Left lung (tissue), 10 donors: ENCODE results near the gene CBX1. TPM values are rescaled to one million over a fixed set of nuclear protein-coding genes. Genes with fewer than 3 reads are reported as not detected.

Source experiments
- ATAC-seq: fragments of 200-7000 bp; cut with Tn5 transposase; one replicate; pipeline ENCODE4 v1.9.1; 2020; ENCODE audit warnings: moderate library complexity
- DNase-seq, 4 donors: peaks; one replicate each; pipeline ENCODE4 v3.0.0-alpha.2; 2013 to 2020
- H3K27ac ChIP-seq, 2 donors: fragments of 200-600 bp; sonication (generic) in 1 of 2; one replicate each; pipeline versions ENCODE4 v1.5.0 to v1.8.0; 2020 to 2021
- H3K27me3 ChIP-seq, 2 donors: fragments of 200-600 bp; sonication (generic) in 1 of 2; one replicate each; pipeline versions ENCODE4 v1.5.0 to v1.8.0; 2020 to 2021
- H3K36me3 ChIP-seq, 2 donors: fragments of 200-600 bp; sonication (generic) in 1 of 2; one replicate each; pipeline versions ENCODE4 v1.5.0 to v1.8.0; 2020 to 2021
- H3K4me1 ChIP-seq, 2 donors: fragments of 200-600 bp; one replicate each; pipeline ENCODE4 v1.8.0; 2021
- H3K4me3 ChIP-seq, 2 donors: fragments of 200-600 bp; sonication (generic) in 1 of 2; one replicate each; pipeline versions ENCODE4 v1.5.0 to v1.8.0; 2020 to 2021; ENCODE audit warnings: mild to moderate bottlenecking in 1 of 2
- H3K9me3 ChIP-seq, 2 donors: fragments of 200-600 bp; sonication (generic) in 1 of 2; one replicate each; pipeline versions ENCODE4 v1.5.0 to v1.8.0; 2020 to 2021
- CTCF ChIP-seq, 2 donors: fragments of 200-600 bp; sonication (generic) in 1 of 2; IDR thresholded peaks; one replicate each; pipeline versions ENCODE4 v1.5.0 to v1.8.0; 2021; ENCODE audit warnings: antibody characterized with exemption in 2 of 2
- intact Hi-C, 2 donors: fragments of 100-400 bp; cut with DNase I; formaldehyde crosslinking; loops; one replicate each; pipeline versions ENCODE4 v1.11.2 to v1.14.2; 2022
- polyA plus RNA-seq, 6 donors: library from polyadenylated mRNA; unstranded; fragments of 120-200 nt; gene quantifications; one replicate each; pipeline ENCODE4 v1.2.1, GENCODE V29; 2013; ENCODE audit not compliant: insufficient read length in 6 of 6
- total RNA-seq, 2 donors: library from RNA; stranded (reverse); fragmentation: NEBNext Ultra II Directional; extraction: Animal tissue kit (Norgen Biotek cat#: 25700); gene quantifications; one replicate each; pipeline ENCODE4 v1.2.1, GENCODE V29; 2021
- donor health status: DM: no; HTN: yes; CAD: no.
- donor health status: DM: no; HTN: no; CAD: no.

Gene CBX1
- total and polyA plus RNA-seq, 8 donors: 43.0 to 213 (median 165) TPM

DNA sequence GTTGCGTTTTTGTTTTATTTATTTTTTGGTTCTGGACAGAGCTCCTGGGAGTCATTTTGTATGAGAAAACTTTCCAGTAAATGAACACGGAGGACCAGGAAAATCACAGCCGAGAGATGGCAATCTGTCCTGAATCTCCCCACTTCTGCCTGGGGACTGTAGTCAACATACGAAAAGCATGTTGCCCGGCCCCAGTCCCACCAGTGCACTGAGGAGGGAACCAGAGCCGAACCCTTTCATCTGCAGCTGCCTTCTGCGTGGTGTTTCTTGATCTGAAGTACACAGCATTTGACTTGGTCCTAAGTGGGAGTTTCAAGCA lies 25.2 kb upstream of the CBX1 start:
- H3K27me3 ChIP-seq: no peaks in the 10 kb centered on the region
- H3K9me3 ChIP-seq: no peaks in the 10 kb centered on the region
- H3K4me3 ChIP-seq: no peak overlapping the region
- no peak for TF ChIP-seq CTCF (IDR thresholded peaks at IDR 0.05)
- intact Hi-C loops: loop anchor here in 1 of 2 donors (10.0 kb wide), 1 partner anchor 102 kb away; no protein-coding TSS in a partner anchor
- no peak overlapping the region for H3K27ac ChIP-seq
- peaks cover 0 to 57% of the 10 kb centered on the region in 2 donors for H3K36me3 ChIP-seq
- no peak for DNase-seq
- no peaks in the 10 kb centered on the region for H3K4me1 ChIP-seq
- no peak for ATAC-seq

DNA sequence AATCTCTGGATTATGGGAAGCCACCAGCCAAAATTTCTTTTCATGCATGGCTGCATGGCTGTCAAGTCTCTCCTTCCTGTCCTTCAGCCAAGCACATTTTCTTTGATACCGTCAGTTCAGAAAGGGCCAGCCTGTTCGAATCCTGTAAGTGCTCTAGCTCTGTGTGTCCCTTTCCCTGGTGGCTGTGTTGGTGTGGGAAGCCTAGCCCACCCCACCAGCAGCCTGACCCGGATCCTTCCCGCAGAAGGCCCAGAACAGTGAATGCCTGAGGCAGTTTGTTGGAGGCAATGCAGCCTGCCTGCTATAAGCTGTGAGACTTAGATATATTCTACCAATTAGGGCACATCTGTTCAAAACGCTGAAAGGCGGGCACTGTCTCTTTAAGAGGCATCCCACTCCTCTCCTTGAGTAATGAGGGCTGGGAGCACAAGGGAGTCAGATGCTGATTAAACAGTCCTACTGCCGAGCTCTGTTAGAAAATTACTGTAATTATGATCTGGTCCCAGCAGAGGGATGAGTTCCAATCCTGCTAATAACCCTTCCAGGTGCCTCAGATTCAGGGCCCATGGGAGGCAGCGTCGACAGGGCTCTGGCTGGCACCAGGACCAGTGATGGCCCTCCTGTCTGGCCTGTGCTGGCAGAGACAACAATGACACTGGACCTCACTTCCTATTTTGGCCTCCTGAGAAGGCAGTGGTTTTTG lies 24.7 kb upstream of the CBX1 start:
- TF ChIP-seq CTCF (IDR thresholded peaks at IDR 0.05): no peak
- Histone ChIP-seq H3K4me1 (no peaks in the 10 kb centered on the region), H3K9me3 (no peaks in the 10 kb centered on the region), H3K4me3 (no peak overlapping the region), H3K27ac (no peak overlapping the region), H3K36me3 (peaks cover 0 to 62% of the 10 kb centered on the region in 2 donors), H3K27me3 (no peaks in the 10 kb centered on the region)
- intact Hi-C loops: loop anchor here in 1 of 2 donors (10.0 kb wide), 1 partner anchor 101 kb away; no protein-coding TSS in a partner anchor
- ATAC-seq: no peak
- DNase-seq: no peak

- Histone ChIP-seq H3K36me3 (peaks cover 0 to 82% of the 10 kb centered on the region in 2 donors), H3K4me1 (no peaks in the 10 kb centered on the region), H3K27ac (no peak overlapping the region), H3K4me3 (no peak overlapping the region), H3K27me3 (no peaks in the 10 kb centered on the region), H3K9me3 (no peaks in the 10 kb centered on the region)
- intact Hi-C loops: loop anchor here in 1 of 2 donors (10.0 kb wide), 1 partner anchor 99 kb away; no protein-coding TSS in a partner anchor
- no peak for TF ChIP-seq CTCF (IDR thresholded peaks at IDR 0.05)
- no peak for ATAC-seq
- DNase-seq: no peak
Observed at GRCh38 chr17:48123776-48124388, 22.6 kb upstream of the CBX1 start.

- Histone ChIP-seq H3K9me3 (no peaks in the 10 kb centered on the region), H3K27ac (no peak overlapping the region), H3K27me3 (no peaks in the 10 kb centered on the region), H3K4me1 (no peaks in the 10 kb centered on the region), H3K4me3 (no peak overlapping the region), H3K36me3 (peaks cover 0 to 90% of the 10 kb centered on the region in 2 donors)
- ATAC-seq: no peak
- TF ChIP-seq CTCF (IDR thresholded peaks at IDR 0.05): no peak
- no peak for DNase-seq
- intact Hi-C loops: loop anchor here in 1 of 2 donors (10.0 kb wide), 1 partner anchor 98 kb away; no protein-coding TSS in a partner anchor
Observed at GRCh38 chr17:48123111-48123510, 21.8 kb upstream of the CBX1 start.

DNA sequence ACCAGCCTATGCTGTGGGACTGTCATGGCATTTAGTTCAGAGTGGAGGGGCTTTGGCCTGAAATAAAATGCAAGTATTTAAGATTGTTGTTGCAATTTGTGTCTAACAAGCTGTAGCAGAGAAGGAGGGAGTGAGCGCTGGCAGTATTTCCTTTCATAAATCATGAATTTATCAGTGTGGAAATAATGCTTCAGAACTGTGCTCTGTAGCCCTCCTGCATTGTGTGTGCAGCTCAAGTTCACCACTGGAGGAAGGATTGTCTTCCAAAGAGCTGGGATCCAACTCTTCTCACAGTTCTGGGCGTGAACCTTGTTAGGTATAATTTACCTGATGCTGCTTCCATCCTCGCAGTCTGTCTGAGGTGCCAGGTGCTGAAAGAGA lies 21.4 kb upstream of the CBX1 start:
- no peaks in the 10 kb centered on the region for H3K27me3 ChIP-seq
- TF ChIP-seq CTCF (IDR thresholded peaks at IDR 0.05): no peak
- H3K4me3 ChIP-seq: no peak overlapping the region
- H3K27ac ChIP-seq: no peak overlapping the region
- H3K9me3 ChIP-seq: no peaks in the 10 kb centered on the region
- H3K36me3 ChIP-seq: peaks cover 0 to 94% of the 10 kb centered on the region in 2 donors
- no peak for DNase-seq
- ATAC-seq: no peak
- H3K4me1 ChIP-seq: no peaks in the 10 kb centered on the region
- intact Hi-C loops: loop anchor here in 1 of 2 donors (10.0 kb wide), 1 partner anchor 98 kb away; no protein-coding TSS in a partner anchor
